Measurements from ENCODE around the gene CDADC1.

DNA sequence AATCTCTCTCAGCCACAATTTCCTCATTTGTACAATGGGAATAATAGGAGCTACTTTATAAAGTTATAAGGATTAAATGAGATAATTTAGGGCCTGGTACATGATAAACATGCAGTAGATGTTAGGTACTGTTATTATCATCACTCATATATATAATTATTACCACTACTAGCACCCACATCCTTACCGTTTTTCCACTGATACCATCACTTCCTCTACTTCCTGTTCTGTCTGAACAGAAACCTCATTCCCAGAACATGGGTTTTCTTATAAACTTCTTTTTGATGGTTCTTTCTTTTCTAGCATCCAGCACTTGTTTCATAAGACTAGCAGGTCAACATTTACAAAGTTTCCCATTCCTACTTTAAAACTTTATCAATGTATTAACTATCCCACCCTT is 6.3 kb downstream of the CDADC1 start:
- TF ChIP-seq, protein P1, sequence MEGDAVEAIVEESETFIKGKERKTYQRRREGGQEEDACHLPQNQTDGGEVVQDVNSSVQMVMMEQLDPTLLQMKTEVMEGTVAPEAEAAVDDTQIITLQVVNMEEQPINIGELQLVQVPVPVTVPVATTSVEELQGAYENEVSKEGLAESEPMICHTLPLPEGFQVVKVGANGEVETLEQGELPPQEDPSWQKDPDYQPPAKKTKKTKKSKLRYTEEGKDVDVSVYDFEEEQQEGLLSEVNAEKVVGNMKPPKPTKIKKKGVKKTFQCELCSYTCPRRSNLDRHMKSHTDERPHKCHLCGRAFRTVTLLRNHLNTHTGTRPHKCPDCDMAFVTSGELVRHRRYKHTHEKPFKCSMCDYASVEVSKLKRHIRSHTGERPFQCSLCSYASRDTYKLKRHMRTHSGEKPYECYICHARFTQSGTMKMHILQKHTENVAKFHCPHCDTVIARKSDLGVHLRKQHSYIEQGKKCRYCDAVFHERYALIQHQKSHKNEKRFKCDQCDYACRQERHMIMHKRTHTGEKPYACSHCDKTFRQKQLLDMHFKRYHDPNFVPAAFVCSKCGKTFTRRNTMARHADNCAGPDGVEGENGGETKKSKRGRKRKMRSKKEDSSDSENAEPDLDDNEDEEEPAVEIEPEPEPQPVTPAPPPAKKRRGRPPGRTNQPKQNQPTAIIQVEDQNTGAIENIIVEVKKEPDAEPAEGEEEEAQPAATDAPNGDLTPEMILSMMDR (IDR thresholded peaks at IDR 0.05; ENCODE audit: insufficient read depth, low read length): no peak
- TF ChIP-seq SPI1 (IDR thresholded peaks at IDR 0.05; ENCODE audit: borderline replicate concordance, low read depth) (no peak), POLR2AphosphoS5 (IDR thresholded peaks at IDR 0.05; ENCODE audit: low read depth) (no peak)
